NCI-H82 treated with DMSO at 0.1 percent for 48 hours (cell line): ENCODE data around the gene DAAM1.

Experiments used
- DNase-seq: peaks from one replicate; lab custom pipeline; 2025; ENCODE audit not compliant: unreplicated experiment; lab: John Stamatoyannopoulos, UW

Gene DAAM1

GRCh38 chr14:59281609-59282377 lies 93.3 kb downstream of the DAAM1 start:
- no peak for DNase-seq

DNA sequence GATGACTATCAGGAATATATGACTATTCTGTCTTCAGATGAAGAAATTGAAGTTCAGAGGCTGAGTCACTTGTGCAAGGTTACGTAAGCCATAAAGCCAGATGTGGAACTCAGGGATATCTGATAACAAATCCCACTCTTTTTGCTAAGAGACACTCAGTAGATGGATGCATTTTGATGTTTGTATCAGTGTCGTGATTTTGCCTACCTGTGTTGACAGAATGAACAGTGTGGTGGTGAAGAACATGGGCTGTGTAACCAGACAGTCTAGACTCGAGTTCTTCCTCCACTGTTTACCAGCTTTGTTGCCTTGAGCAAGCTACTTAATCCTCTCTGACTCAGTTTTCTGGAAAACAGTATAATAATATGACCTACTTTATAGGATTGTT lies 93.9 kb downstream of the DAAM1 start:
- DNase-seq, result no peak

DNA sequence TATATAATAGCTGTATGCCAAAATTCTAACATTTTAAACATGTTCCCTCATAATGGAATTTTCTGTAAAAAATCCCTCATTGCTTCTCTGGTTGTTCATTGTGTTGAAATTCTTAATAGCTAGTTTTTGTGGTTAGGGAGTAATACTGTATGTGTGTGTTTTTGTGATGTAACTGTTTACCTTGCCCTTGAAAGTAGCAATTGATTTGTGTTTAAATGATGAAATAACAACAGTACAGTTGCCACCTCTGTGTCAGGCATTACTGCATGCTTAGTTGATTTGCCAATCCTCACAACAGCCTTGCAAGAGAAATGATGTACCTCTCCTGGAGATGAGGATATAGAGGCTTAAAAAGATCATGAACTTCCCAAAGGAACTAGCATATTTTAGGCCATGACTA lies 94.9 kb downstream of the DAAM1 start:
- no peak for DNase-seq

DNA sequence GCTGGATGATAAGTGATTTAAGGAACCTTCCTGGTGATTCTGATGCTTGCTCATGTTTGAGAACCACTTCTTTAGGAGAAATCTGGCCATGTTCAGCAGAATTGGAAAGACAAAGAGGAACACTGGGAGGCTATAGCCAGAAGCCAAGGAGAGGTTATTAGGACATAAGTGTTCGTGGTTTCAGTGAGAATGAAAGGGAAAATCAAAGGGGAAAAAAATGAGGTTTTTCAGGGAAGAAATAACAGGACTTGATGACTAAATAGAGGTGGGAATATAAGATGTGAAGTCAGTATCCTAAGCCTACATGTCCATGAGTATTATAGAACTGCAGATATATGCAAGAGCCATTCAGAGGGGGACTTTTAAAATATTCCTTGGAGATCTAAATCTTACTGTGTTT lies 95.6 kb downstream of the DAAM1 start:
- DNase-seq, result no peak

- no peak for DNase-seq
These were observed 103.6 kb downstream of the DAAM1 start for GRCh38 chr14:59292028-59292427.

DNA sequence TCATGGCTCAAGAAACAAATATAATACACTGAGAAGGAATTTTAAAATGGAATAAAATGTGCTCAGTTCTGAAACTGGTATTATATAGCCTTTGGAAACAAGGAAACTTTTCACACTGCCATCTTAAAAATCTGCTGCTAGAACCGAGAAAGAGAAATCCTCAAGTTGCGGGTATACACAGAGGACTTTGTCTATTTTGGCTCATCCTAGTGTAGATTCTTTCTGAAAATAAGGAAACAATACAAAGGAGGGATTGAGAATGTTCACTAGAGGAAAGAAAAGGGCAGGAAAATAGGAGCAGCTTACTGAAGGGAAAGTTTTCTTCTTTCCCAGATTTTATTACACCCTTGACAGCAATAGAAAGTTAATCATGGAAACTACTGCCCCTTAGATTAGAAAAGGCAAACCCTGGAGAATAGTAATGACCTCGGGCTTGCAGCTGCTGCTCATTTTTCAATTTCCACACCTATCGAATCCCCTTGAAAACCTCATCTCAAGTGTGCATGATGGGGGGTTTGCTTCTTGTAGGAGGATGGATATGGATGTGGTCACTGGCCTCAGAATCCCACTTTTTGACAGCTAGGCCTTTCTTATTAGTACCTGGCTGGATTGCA lies 104.6 kb downstream of the DAAM1 start:
- no peak for DNase-seq

GRCh38 chr14:59293935-59294661 lies 105.6 kb downstream of the DAAM1 start:
- no peak for DNase-seq

DNA sequence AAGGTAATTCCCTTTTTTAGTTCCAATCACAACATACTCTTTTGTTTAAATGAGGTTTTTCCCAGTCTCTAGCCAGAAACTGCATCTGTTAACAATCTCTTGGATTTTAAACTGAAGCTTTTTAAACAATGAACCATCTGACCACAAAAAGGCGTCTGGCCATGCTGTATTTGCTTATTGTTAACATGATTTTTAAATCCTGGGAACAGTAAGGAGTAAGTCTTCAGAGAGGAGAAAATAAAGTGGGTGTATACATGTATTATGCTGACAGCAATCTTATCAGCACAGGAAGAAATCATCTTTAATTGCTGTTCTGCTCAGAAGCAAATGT lies 106.2 kb downstream of the DAAM1 start:
- DNase-seq, result no peak

DNA sequence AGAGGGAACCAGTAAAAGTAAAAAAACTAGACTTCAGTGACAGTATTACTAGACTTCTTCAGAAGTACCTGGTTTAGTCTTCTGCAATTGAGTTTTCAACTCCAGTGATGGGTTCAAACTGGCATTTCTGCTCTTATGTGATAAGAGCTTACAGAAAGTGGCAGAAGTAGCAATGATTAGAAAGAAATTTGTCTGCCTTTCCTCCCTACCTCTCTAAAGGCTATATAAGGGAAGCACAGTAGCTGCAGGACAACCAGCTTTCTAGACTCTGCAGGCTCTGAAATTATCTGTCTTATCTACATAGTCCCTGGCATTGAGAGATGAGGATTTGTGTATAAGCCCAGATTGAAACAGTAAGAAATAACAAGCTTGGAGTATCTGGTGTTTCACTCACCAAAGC lies 107.5 kb downstream of the DAAM1 start:
- no peak for DNase-seq

DNA sequence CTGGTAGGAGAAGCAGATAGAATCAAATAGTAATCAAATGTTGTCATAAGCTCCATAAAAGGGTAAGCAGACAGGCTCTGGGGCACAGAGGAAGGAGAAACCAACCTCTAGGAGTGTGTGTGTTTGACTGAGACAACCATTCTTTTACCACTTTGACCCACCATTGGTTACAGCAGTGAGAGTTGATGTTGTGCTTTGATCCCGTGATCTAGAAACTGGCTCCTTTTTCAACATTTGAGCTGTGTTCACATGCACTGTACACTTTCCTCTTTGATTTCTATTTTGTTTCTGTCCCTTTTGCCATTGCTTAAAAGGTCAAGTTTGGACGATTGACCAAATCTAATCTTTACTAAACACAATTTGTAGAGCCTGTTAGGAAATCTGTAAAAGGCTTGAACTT lies 108.0 kb downstream of the DAAM1 start:
- no peak for DNase-seq

- no peak for DNase-seq
These were observed 108.8 kb downstream of the DAAM1 start for GRCh38 chr14:59297071-59297776.

GRCh38 chr14:59299731-59300130 lies 111.3 kb downstream of the DAAM1 start:
- no peak for DNase-seq

DNA sequence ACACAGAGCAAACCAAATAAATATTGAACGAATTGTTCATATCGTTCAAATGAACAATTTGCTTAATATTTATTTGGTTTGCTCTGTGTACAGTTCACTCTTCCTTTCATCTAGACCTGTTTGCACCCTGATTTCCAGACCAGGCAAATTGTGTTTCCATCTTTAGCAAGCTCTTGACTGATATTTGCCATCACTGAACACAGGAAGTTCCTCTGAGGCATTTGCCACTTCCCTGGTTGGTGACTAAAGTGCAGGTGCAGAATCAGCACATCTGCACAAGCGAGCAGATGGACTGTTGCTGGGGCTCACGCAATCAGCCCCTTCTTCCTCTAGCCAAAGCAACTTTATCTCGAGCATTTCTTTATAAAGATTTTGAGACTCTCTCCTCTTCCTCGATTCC lies 112.9 kb downstream of the DAAM1 start:
- no peak for DNase-seq

- DNase-seq, result no peak
These were observed 113.8 kb downstream of the DAAM1 start for GRCh38 chr14:59302313-59302712.

DNA sequence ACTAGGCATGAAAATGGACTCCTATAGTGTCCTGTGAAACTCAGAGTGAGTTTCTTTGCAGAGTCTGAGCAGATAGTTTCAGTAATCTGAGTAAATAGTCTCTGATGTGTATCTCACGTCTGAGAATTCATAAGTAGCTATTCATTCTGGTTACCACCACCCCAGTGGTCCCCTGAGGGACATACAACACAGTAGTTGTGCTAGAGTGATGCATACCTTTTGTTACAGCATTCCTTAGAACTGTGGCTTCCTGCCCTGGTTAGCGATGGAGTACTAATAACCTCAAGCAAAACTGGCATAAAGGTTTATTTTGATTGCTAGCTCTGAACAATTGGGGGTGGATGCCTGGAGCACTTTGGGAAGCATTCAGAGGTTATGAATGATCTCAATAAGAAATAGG lies 114.7 kb downstream of the DAAM1 start:
- no peak for DNase-seq

GRCh38 chr14:59305231-59305630 lies 116.8 kb downstream of the DAAM1 start:
- no peak for DNase-seq

DNA sequence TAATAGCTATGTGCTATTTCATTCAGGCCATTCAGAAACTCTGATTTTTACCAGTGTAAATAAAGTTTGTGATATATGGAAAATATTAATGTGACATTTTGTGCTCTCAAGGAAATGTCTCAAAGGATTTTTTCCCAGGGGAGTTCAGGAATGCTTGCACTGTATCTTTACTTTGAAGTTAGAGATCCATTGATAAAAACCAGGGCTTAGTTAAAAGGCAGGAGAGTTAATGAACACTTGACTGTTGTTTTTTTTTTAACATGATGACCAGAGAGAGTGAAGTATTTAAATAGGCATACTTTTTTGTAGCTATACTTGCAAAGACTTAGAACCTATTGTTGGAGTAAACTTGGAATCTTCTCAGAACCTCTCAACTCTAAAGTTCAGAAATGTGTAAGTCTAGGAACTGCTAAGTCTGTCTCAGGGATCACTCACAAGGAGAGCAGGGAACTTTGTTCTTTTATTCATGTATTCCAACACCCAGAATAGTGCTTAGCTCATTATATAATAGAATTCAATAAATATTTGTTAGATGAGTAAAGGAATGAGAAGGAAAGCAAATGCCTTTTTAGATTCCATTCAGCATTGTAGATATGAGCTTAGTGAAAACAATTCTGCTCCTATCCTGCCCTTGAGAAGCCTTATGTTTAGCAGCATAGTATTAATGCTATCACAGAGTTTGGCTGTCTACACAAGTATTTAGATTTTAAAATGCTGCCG lies 117.5 kb downstream of the DAAM1 start:
- DNase-seq, result no peak

- DNase-seq, result no peak
These were observed 118.3 kb downstream of the DAAM1 start for GRCh38 chr14:59306775-59307174.

- DNase-seq, result no peak
These were observed 119.6 kb downstream of the DAAM1 start for GRCh38 chr14:59308086-59308485.

GRCh38 chr14:59308673-59309072 lies 120.2 kb downstream of the DAAM1 start:
- DNase-seq, result no peak

GRCh38 chr14:59309291-59309900 lies 120.9 kb downstream of the DAAM1 start:
- DNase-seq, result no peak
